HFFc6 (cell line): Measurements from ENCODE around the gene ZNF592. TPM values are rescaled to one million over a fixed set of nuclear protein-coding genes. Genes with fewer than 3 reads are reported as not detected.

Experiments
- DNase-seq: peaks from one replicate; pipeline ENCODE4 v3.0.0-alpha.2; 2018
- H3K27ac Mint-ChIP-seq: 2 replicates; pipeline ENCODE4 v1.8.0; 2020; ENCODE audit warnings: mild to moderate bottlenecking, mixed read lengths
- H3K27me3 Mint-ChIP-seq: 2 replicates; pipeline ENCODE4 v1.8.0; 2021; ENCODE audit warnings: mild to moderate bottlenecking, moderate library complexity, mixed read lengths; ENCODE audit not compliant: insufficient read depth
- H3K36me3 Mint-ChIP-seq: 2 replicates; pipeline ENCODE4 v1.8.0; 2021; ENCODE audit warnings: low read depth, mixed read lengths
- H3K4me1 Mint-ChIP-seq: 2 replicates; pipeline ENCODE4 v1.8.0; 2020; ENCODE audit warnings: low read depth, mixed read lengths
- H3K4me3 Mint-ChIP-seq: 2 replicates; pipeline ENCODE4 v1.8.0; 2020; ENCODE audit warnings: mild to moderate bottlenecking, moderate library complexity, mixed read lengths
- H3K9me3 Mint-ChIP-seq: 2 replicates; pipeline ENCODE4 v1.8.0; 2020; ENCODE audit warnings: mild to moderate bottlenecking, mixed read lengths
- CTCF ChIP-seq: fragments of 200-600 bp; sonication (generic); IDR thresholded peaks from 2 replicates; pipeline ENCODE4 v1.5.0; 2021; ENCODE audit warnings: antibody characterized with exemption, mild to moderate bottlenecking
- total RNA-seq, 6 experiments: library from RNA; stranded (reverse); fragmentation: NEBNext Ultra II Directional; extraction: Animal tissue kit (Norgen Biotek cat#: 25700); gene quantifications; 2 replicates in 1 of 6; 3 replicates in 5 of 6; pipeline ENCODE4 v1.2.3, GENCODE V29; 2021

The ZNF592 gene
- total RNA-seq, 6 experiments from 2014 or later: 15.4 to 19.0 (median 17.6) TPM

GRCh38 chr15:84811151-84811550 lies 62.8 kb downstream of the ZNF592 start:
- peaks cover 25% of the 10 kb centered on the region for H3K4me1 Mint-ChIP-seq
- no peaks in the 10 kb centered on the region for H3K9me3 Mint-ChIP-seq
- H3K36me3 Mint-ChIP-seq: peaks cover 9% of the 10 kb centered on the region; the same call in 1 of the 2 replicates
- no peak for TF ChIP-seq CTCF
- no peak overlapping the region for H3K27ac Mint-ChIP-seq
- no peak overlapping the region for H3K4me3 Mint-ChIP-seq
- DNase-seq: no peak
- peaks cover 5% of the 10 kb centered on the region; the same call in 1 of the 2 replicates for H3K27me3 Mint-ChIP-seq

- Mint-ChIP-seq H3K9me3 (no peaks in the 10 kb centered on the region), H3K27me3 (peaks cover 7% of the 10 kb centered on the region; the same call in 1 of the 2 replicates), H3K4me1 (peaks cover 25% of the 10 kb centered on the region), H3K36me3 (peaks cover 9% of the 10 kb centered on the region; the same call in 1 of the 2 replicates), H3K27ac (no peak overlapping the region; the same call in 1 of the 2 replicates), H3K4me3 (no peak overlapping the region)
- no peak for DNase-seq
- no peak for TF ChIP-seq CTCF
These were observed 63.4 kb downstream of the ZNF592 start for GRCh38 chr15:84811828-84812227.

- TF ChIP-seq CTCF: no peak
- peaks cover 25% of the 10 kb centered on the region for H3K4me1 Mint-ChIP-seq
- peaks cover 9% of the 10 kb centered on the region; the same call in 1 of the 2 replicates for H3K36me3 Mint-ChIP-seq
- no peak overlapping the region for H3K4me3 Mint-ChIP-seq
- no peaks in the 10 kb centered on the region for H3K9me3 Mint-ChIP-seq
- peaks cover 7% of the 10 kb centered on the region; the same call in 1 of the 2 replicates for H3K27me3 Mint-ChIP-seq
- DNase-seq: no peak
- H3K27ac Mint-ChIP-seq: no peak overlapping the region
These were observed 64.5 kb downstream of the ZNF592 start for GRCh38 chr15:84812842-84813241.

- peaks cover 7% of the 10 kb centered on the region for H3K27me3 Mint-ChIP-seq
- no peak overlapping the region for H3K4me3 Mint-ChIP-seq
- peaks cover 31% of the 10 kb centered on the region for H3K4me1 Mint-ChIP-seq
- H3K27ac Mint-ChIP-seq: no peak overlapping the region
- DNase-seq: no peak
- peaks cover 9% of the 10 kb centered on the region; the same call in 1 of the 2 replicates for H3K36me3 Mint-ChIP-seq
- TF ChIP-seq CTCF: no peak
- no peaks in the 10 kb centered on the region for H3K9me3 Mint-ChIP-seq
These were observed 65.0 kb downstream of the ZNF592 start for GRCh38 chr15:84813435-84813834.

- Mint-ChIP-seq H3K36me3 (peaks cover 9% of the 10 kb centered on the region; the same call in 1 of the 2 replicates), H3K27me3 (peaks cover 7% of the 10 kb centered on the region), H3K4me3 (no peak overlapping the region), H3K9me3 (no peaks in the 10 kb centered on the region), H3K4me1 (peaks cover 32% of the 10 kb centered on the region), H3K27ac (no peak overlapping the region)
- no peak for DNase-seq
- TF ChIP-seq CTCF: no peak
These were observed 65.5 kb downstream of the ZNF592 start for GRCh38 chr15:84813931-84814330.
